DMS53 treated with DMSO at 0.1 percent for 48 hours (cell line): ENCODE measurements around the gene SRGAP1.

ENCODE experiments used
- DNase-seq: peaks from one replicate; lab custom pipeline; 2025; ENCODE audit not compliant: unreplicated experiment; lab: John Stamatoyannopoulos, UW

Gene SRGAP1

GRCh38 chr12:63929426-63929825 is 84.9 kb downstream of the SRGAP1 start:
- no peak for DNase-seq

DNA sequence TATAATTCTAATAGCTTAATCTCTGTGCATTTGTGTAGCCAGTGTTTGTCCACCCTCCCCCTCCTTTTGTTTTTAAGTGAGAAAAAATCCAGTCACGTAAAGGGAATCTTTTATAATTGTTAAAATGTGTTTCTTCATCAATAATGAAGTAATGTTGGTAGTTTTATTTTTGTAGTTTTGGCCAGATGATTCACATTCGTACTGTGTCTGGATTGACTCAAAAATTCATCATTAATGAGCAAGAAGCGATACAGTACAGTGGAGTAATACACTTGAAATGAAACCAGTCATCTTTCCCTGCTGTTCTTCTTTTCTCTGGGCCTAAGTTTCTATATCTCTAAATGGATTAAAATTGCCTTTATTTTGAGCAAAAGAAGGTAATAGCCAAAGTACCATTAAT is 86.5 kb downstream of the SRGAP1 start:
- DNase-seq = no peak

DNA sequence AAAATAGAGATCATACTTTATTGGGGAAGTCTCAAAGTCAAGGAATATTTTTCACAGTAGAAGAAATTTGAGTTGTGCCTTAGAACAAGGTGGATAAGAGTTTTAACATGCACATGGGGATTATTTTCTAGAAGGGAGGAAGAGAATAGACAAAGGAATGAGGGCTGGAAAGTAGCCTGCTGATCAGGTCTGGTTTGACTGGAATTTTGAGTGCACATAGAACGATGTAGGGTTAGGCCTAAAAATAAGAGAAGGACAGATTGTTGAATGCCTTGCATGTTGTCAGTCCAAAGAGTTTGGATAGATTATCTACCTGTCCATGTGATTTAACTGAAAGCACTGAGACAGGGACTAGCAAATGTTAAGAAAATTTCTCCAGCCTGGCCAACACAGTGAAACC is 87.2 kb downstream of the SRGAP1 start:
- DNase-seq = no peak

DNA sequence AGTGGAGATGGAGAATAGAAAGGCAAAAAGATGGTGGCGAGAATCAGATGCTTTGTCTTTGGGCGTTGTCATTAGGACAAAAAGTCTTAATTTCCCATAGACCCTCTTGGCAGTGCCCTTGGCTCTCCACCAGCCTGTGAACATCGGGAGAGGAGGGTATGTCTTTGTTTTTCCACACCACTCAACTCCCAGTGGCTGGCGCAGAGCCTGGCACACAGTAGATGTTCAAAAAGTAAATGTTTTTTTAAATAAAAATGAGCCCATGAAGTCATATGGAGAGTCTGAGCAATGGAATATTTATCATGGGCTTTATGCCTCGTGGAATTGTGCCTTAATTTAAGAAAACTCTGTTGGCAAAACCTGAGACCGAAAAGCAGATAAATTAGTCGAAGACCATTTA is 90.4 kb downstream of the SRGAP1 start:
- no peak for DNase-seq

- no peak for DNase-seq
These were observed 90.9 kb downstream of the SRGAP1 start for GRCh38 chr12:63935361-63935760.

DNA sequence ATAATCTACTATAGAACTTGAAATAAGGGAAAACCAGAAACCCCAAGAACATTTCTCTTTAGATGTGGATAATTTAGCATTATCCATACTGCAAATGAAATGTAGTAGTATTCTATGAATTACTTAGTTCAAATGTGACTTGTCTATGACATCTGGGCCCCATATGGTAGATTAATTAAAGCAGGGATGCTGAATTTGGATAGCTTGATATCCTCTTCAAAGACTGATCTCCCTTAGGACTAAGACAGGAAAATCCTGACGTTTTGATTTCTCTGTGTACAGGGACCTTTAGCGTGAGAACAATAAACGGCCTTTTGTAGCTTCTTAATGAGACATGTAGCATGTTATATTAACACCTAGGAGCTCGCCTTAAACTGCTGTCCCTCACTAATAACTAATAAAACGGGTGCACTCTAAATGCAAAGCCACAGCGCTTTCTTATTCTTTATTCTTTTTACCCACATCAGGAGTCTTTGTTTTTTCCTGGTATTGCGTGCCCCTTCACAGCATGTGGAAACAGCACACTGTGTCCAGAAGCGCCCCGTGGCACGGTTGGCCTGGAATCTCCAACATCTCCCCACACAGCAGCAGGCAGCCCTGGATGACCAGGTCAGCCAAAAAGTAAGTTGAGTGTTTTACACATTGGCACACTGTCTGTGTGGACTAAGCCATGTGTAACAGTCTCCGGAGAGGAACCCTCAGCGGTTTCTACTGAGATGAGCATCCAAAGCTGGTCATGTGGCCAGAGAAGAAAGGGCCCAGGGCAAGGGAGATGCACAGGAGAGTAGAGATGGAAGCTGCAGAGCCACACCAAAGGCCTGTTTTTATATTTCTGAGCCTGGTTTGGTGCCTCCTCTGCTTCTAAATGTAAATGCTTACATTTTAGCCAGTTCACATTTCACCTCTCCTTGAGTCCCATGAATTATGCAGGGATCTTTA is 93.1 kb downstream of the SRGAP1 start:
- no peak for DNase-seq

DNA sequence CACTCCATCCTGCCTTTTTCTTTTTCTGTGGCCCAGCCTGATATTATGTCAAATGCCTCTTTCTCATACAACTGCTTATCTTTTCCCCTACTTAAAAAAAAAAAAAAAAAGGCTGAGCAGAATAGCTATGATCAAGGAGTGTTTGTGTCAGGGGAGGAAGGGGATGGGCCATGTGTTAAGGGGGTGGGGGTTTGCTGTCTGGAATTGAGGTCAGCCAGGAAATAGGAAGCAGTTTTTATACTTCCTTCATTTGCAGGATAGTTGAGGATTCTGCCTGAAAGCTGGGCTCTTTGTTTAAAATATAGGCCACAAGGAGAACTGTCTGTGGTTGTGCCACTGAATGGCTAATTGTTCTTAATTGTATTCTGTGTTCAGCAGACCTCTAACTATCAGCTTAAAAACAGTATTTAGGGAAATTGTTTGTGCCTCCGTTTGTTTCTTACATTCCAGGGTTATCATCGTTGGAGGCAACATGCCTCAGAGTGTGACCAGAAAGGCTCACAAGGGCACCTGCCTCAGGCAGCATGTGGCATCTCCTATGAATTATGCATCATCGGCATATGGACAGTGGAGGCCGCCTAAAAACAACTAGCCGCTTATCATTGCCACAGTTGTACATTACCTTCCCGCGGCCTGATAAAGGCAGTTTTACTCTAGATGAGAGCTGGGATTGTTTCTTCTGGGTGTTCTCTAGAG is 96.0 kb downstream of the SRGAP1 start:
- no peak for DNase-seq

- DNase-seq = no peak
These were observed 96.8 kb downstream of the SRGAP1 start for GRCh38 chr12:63941166-63941800.

DNA sequence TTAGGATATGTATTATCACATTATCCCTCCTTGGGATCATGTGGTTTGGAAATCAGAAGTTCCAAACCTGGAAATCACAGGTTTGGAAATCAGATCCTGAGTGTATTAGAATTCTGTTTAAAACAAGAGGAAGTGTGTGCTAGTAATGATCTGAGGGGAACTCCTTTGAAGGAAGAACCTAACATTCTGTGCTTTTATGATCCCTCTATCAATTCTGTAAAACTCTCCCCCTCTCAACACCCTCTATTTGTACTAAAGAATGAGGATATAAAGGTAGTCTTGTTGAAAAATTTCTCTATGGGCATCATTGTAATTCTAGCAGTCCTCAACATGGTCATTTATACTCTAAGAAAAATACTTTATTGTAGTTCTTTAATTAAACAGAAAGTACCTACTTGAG is 97.4 kb downstream of the SRGAP1 start:
- DNase-seq = no peak

- no peak for DNase-seq
These were observed 98.2 kb downstream of the SRGAP1 start for GRCh38 chr12:63942464-63943241.

DNA sequence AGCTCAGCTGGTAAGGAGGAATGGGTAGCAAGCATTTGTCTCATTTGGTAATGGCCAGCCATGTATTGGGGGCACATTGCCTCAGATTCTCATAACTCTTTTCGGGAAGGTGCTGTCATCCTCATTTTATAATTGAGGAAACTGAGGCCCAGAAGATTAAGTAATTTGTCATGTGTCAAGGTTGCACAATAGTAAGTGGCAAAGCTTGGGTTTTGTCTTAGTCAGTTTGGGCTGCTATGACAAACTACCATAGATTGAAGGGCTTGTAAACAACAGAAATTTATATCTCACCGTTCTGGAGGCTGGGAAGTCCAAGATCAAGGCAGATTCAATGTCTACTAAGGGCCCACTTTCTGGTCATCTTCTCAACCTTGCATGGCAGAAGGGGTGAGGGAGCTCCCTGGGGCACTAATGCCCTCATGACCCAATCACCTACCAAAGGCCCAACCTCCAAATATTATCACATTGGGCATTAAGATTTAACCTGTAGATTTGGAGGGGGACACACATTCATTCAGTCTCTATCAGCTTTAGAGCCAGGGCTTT is 99.6 kb downstream of the SRGAP1 start:
- DNase-seq = no peak

DNA sequence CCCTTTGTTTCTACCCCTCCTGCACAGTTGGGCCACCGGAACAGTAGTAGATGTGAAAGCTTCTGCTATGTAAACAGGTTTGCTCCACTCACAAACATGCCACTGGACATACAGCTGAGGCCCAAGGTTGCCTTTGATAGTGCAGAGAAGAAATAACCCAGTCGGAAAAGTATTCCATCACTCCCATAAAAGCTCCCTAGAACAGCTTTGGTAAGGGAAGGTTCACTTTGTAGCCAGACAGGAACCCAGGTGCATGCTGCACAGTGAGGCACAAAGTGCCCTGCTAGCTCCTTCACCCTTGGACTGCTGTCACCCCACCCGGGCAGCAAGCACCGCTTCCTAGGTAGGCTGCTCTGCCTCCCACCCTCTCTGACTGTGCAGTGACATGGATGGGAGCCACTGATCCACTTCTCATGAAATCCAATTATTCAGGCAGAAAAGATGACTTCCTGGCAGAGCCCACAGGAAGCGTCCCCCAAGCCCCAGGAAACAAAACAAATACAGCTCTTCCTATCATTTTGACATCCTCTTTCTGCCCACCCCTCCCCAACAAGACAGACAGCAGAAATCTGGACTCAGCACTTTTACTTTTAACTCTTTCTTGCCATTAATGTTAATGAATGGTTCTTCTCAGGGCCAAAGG is 100.2 kb downstream of the SRGAP1 start:
- DNase-seq = no peak

GRCh38 chr12:63945777-63946176 is 101.3 kb downstream of the SRGAP1 start:
- no peak for DNase-seq

DNA sequence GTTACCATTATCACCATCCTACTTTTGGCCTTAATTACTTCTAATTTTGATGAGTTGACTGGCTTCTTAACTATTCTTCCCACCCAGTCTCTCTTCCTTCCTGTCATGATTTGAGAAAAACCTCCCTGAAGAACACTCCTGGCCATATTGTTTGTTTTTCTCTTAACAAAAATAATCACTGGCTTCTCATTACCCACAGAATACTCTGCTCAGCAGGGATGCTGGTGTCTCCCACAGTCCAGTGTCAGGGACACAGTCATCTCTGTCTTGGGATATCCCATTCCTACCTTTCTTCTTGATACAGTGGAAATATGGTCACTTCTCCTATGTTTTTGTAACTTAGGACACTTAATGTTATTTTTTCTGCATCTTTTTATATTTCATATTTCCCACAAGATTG is 103.7 kb downstream of the SRGAP1 start:
- DNase-seq = no peak

DNA sequence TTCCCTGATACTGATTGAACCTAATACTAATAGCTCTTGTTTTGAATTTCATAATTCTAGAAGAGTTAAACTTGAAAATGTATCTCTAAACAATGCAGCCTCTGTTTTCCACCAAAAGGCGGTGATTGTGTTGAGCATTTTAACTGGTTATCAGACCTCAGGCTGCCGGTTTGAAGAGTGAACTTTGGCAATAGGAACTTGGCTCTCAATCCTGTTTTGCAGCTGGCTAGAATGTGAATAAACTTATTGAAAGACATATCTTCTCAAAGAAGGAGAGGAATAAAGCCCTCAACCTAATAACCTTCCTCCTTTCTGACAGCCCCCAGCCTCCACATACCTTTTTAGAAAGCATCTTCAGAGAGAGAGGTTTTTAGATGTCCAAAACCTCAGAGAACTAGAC is 105.4 kb downstream of the SRGAP1 start:
- DNase-seq = no peak

GRCh38 chr12:63952995-63953394 is 108.5 kb downstream of the SRGAP1 start:
- DNase-seq = no peak

DNA sequence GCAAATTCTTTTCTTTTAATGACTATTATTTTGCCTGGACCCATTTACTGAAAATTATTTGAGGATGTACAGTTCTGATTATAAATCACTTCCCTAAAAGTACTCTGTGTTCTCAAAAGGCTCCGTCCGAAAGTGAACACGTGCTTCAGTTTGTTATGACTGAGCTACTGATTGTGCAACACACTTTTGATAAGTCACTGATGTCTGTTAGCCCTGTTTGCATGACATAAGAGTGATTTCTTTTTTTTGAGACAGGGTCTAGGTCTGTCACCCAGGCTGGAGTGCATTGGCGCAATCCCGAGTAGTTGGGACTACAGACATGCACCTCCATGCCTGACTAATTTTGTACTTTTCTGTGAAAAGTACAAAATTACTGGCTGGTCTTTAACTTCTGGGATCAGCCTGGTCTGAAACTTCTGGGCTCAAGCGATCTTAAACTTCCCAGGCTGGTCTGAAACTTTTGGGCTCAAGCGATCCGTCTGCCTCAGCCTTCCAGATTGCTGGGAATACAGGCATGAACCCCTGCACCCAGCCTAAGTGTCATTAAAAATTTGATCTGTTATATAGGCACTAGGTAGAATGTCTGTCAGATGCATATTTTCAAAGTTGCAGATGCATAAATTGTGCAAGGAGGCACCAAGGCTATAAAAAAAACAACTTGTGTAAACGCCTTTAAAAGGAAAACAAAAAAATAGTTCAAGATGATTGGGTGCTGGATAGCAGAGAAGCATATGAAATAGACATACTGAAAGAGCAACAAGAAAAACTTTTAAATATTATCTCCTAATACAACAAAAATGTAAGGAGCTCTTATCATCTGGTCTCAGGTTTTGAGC is 111.5 kb downstream of the SRGAP1 start:
- no peak for DNase-seq

DNA sequence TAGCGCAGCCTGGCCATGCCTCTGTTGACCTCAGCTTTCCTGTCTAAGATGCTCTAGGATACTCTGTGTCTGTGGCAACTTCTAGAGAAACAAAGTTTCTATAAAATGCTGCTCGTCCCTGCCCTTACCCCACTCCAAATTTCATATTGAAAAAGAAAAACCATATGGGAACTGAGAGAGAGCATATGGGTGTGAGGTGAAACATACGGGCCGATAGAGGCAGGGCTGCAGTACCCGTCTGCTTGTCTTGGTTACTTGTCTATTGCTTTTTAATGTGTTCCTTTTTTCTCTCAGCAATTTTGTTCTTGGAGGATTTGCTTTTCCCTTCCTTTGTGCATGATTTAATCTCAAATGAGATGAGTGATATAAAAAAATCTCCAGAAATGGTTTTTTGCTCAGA is 113.0 kb downstream of the SRGAP1 start:
- no peak for DNase-seq

- DNase-seq = no peak
These were observed 114.5 kb downstream of the SRGAP1 start for GRCh38 chr12:63958876-63959580.
